Ectodermal cell (in vitro differentiated cells): ENCODE measurements around the gene KRTAP5-2.

Source experiments
- H3K27ac ChIP-seq: 2 replicates; pipeline ENCODE4 v1.7.0; 2013; ENCODE audit warnings: mild to moderate bottlenecking, low read depth, low read length; ENCODE audit not compliant: insufficient read depth, poor library complexity, severe bottlenecking
- H3K27me3 ChIP-seq: 2 replicates; pipeline ENCODE4 v1.7.0; 2013; ENCODE audit warnings: mild to moderate bottlenecking, low read length; ENCODE audit not compliant: insufficient read depth, control insufficient read depth, poor library complexity, severe bottlenecking
- H3K36me3 ChIP-seq: one replicate; pipeline ENCODE4 v1.7.0; 2013; ENCODE audit warnings: low read length; ENCODE audit not compliant: control insufficient read depth, insufficient read depth
- H3K4me1 ChIP-seq: one replicate; pipeline ENCODE4 v1.7.0; 2013; ENCODE audit warnings: low read length; ENCODE audit not compliant: control insufficient read depth, insufficient read depth
- H3K4me3 ChIP-seq: 2 replicates; pipeline ENCODE4 v1.7.0; 2013; ENCODE audit warnings: low read depth, low read length, control low read depth; ENCODE audit not compliant: insufficient read depth
- H3K9me3 ChIP-seq: 2 replicates; pipeline ENCODE4 v1.7.0; 2013; ENCODE audit warnings: mild to moderate bottlenecking, low read length, moderate library complexity; ENCODE audit not compliant: control insufficient read depth
- WGBS, 2 experiments: methylation state at CpG; one replicate each; pipeline ENCODE4 v1.1.7; 2013; ENCODE audit warnings: missing lambda C conversion rate in 2 of 2; 5-methylcytosine and 5-hydroxymethylcytosine counted together

KRTAP5-2 gene

GRCh38 chr11:1563149-1563638, 34.9 kb downstream of the KRTAP5-2 start:
- Histone ChIP-seq H3K4me3 (no peak overlapping the region), H3K27ac (no peak overlapping the region), H3K27me3 (peaks cover 8% of the 10 kb centered on the region), H3K4me1 (peaks cover 18% of the 10 kb centered on the region), H3K36me3 (no peaks in the 10 kb centered on the region), H3K9me3 (no peaks in the 10 kb centered on the region)
- 86 to 89% methylated on average over 12 of the region's 12 CpGs for WGBS, 2 experiments

GRCh38 chr11:1562469-1563148, 35.5 kb downstream of the KRTAP5-2 start:
- Histone ChIP-seq H3K36me3 (no peaks in the 10 kb centered on the region), H3K9me3 (no peaks in the 10 kb centered on the region), H3K27ac (no peak overlapping the region), H3K27me3 (peaks cover 12% of the 10 kb centered on the region), H3K4me1 (peaks cover 18% of the 10 kb centered on the region), H3K4me3 (no peak overlapping the region)
- WGBS, 2 experiments: 91 to 94% methylated on average over 14 of the region's 14 CpGs

GRCh38 chr11:1561955-1562354, 36.1 kb downstream of the KRTAP5-2 start:
- H3K27me3 ChIP-seq: peaks cover 18% of the 10 kb centered on the region
- WGBS, 2 experiments: 89 to 93% methylated on average over 5 of the region's 5 CpGs

GRCh38 chr11:1561266-1561665, 36.8 kb downstream of the KRTAP5-2 start:
- Histone ChIP-seq H3K27ac (no peak overlapping the region), H3K36me3 (no peaks in the 10 kb centered on the region), H3K4me3 (no peak overlapping the region), H3K9me3 (no peaks in the 10 kb centered on the region), H3K27me3 (peaks cover 22% of the 10 kb centered on the region), H3K4me1 (peaks cover 18% of the 10 kb centered on the region)
- 94 to 95% methylated on average over 17 of the region's 17 CpGs for WGBS, 2 experiments

More at GRCh38 chr11:1561955-1562354, 36.1 kb downstream of the KRTAP5-2 start:
- Histone ChIP-seq H3K4me3 (no peak overlapping the region), H3K36me3 (no peaks in the 10 kb centered on the region), H3K4me1 (peaks cover 18% of the 10 kb centered on the region), H3K27ac (no peak overlapping the region), H3K9me3 (no peaks in the 10 kb centered on the region)

GRCh38 chr11:1560649-1561251, 37.3 kb downstream of the KRTAP5-2 start:
- WGBS, 2 experiments: 86 to 89% methylated on average over 8 of the region's 8 CpGs
- no peaks in the 10 kb centered on the region for H3K9me3 ChIP-seq
- H3K4me3 ChIP-seq: no peak overlapping the region
- H3K27ac ChIP-seq: no peak overlapping the region
- peaks cover 18% of the 10 kb centered on the region for H3K4me1 ChIP-seq
- no peaks in the 10 kb centered on the region for H3K36me3 ChIP-seq
- peaks cover 27% of the 10 kb centered on the region for H3K27me3 ChIP-seq

GRCh38 chr11:1560002-1560648, 38.0 kb downstream of the KRTAP5-2 start:
- Histone ChIP-seq H3K27ac (no peak overlapping the region), H3K4me1 (peaks cover 18% of the 10 kb centered on the region), H3K4me3 (no peak overlapping the region), H3K27me3 (peaks cover 33% of the 10 kb centered on the region), H3K36me3 (no peaks in the 10 kb centered on the region), H3K9me3 (no peaks in the 10 kb centered on the region)
- 86 to 90% methylated on average over 15 of the region's 15 CpGs for WGBS, 2 experiments

GRCh38 chr11:1559111-1559951, 38.8 kb downstream of the KRTAP5-2 start:
- no peaks in the 10 kb centered on the region for H3K36me3 ChIP-seq
- H3K4me1 ChIP-seq: peaks cover 14% of the 10 kb centered on the region
- H3K9me3 ChIP-seq: no peaks in the 10 kb centered on the region
- H3K27ac ChIP-seq: no peak overlapping the region
- H3K4me3 ChIP-seq: no peak overlapping the region
- peaks cover 39% of the 10 kb centered on the region for H3K27me3 ChIP-seq
- WGBS, 2 experiments: 64 to 65% methylated on average over 29 of the region's 29 CpGs

- H3K9me3 ChIP-seq: no peaks in the 10 kb centered on the region
- WGBS, 2 experiments: 80 to 82% methylated on average over 12 of the region's 12 CpGs
- no peak overlapping the region for H3K27ac ChIP-seq
- peaks cover 43% of the 10 kb centered on the region for H3K27me3 ChIP-seq
- H3K4me1 ChIP-seq: peaks cover 10% of the 10 kb centered on the region
- no peaks in the 10 kb centered on the region for H3K36me3 ChIP-seq
- H3K4me3 ChIP-seq: no peak overlapping the region
Observed at GRCh38 chr11:1558775-1559110, 39.4 kb downstream of the KRTAP5-2 start.

- Histone ChIP-seq H3K4me1 (peaks cover 10% of the 10 kb centered on the region), H3K27me3 (peaks cover 43% of the 10 kb centered on the region), H3K9me3 (no peaks in the 10 kb centered on the region), H3K27ac (no peak overlapping the region), H3K4me3 (no peak overlapping the region), H3K36me3 (no peaks in the 10 kb centered on the region)
- 78 to 79% methylated on average over 29 of the region's 29 CpGs for WGBS, 2 experiments
Observed at GRCh38 chr11:1557904-1558774, 40.0 kb downstream of the KRTAP5-2 start.
